Measurements from ENCODE around the gene MRPS25. TPM values are rescaled to one million over a fixed set of nuclear protein-coding genes. Genes with fewer than 3 reads are reported as not detected.

MRPS25 gene
- total and polyA plus RNA-seq, 2 donors from 2014 or later = 57.2 to 89.2 TPM

DNA sequence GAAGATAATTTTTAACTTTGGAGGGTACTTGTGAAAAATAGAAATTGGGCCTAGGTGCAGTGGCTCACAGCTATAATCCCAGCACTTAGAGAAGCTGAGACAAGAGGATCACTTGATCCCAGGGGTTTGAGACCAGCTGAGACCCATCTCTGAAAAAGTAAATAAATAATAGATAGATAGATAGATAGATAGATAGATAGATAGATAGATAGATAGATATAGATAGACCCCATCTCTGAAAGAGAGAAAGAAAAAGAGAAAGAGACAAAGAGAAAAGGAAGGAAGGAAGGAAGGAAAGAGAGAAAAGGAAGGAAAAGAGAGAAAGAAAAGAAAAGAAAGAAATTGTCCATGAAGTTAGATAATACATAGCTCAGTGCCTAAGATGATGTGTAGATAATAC lies 35.5 kb downstream of the MRPS25 start:
- Histone ChIP-seq H3K36me3 (ENCODE audit: control insufficient read depth in 2 of 3, insufficient read depth in 3 of 3, low read length in 3 of 3) (peaks cover 13 to 33% (median 30%) of the 10 kb centered on the region in 3 donors), H3K9me3 (ENCODE audit: control insufficient read depth in 2 of 3, insufficient read depth in 1 of 3, low read length in 3 of 3) (no peaks in the 10 kb centered on the region), H3K4me1 (ENCODE audit: control insufficient read depth in 2 of 3, insufficient read depth in 2 of 3, low read depth in 1 of 3, low read length in 3 of 3) (no peaks in the 10 kb centered on the region), H3K4me3 (ENCODE audit: low read length in 3 of 3) (no peak overlapping the region), H3K27me3 (ENCODE audit: control insufficient read depth, insufficient read depth, low read length) (no peaks in the 10 kb centered on the region), H3K27ac (ENCODE audit: low read depth in 2 of 2, low read length in 2 of 2) (no peak overlapping the region), H3K9ac (ENCODE audit: low read length in 3 of 3) (no peak overlapping the region)
- no peak for FAIRE-seq
- DNase-seq = no peak
- TF ChIP-seq, protein P1, sequence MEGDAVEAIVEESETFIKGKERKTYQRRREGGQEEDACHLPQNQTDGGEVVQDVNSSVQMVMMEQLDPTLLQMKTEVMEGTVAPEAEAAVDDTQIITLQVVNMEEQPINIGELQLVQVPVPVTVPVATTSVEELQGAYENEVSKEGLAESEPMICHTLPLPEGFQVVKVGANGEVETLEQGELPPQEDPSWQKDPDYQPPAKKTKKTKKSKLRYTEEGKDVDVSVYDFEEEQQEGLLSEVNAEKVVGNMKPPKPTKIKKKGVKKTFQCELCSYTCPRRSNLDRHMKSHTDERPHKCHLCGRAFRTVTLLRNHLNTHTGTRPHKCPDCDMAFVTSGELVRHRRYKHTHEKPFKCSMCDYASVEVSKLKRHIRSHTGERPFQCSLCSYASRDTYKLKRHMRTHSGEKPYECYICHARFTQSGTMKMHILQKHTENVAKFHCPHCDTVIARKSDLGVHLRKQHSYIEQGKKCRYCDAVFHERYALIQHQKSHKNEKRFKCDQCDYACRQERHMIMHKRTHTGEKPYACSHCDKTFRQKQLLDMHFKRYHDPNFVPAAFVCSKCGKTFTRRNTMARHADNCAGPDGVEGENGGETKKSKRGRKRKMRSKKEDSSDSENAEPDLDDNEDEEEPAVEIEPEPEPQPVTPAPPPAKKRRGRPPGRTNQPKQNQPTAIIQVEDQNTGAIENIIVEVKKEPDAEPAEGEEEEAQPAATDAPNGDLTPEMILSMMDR (IDR thresholded peaks at IDR 0.05; ENCODE audit: borderline replicate concordance, extremely low read depth, insufficient read depth) = no peak
- intact Hi-C loops (cut with DNase I) = no loop called here

DNA sequence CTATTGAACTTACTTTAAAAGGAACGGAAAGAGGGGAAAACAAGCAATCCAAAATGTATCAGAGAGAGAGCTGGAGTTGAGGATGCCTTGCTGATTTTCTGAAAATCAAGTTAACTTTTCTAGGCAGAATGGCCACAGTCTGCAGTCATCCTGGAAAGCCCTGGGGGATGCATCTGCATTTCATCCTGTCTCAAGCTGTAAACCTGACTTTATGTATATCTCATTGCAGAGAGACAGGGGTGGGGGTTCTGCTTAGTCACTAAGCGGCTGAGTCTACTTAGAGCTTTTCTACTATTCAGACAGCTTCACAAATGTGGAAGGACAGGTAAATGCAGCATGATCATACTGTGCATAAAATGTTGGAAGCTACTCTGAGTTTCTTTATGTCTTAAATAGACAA lies 41.4 kb downstream of the MRPS25 start:
- H3K27me3 ChIP-seq (ENCODE audit: control insufficient read depth, insufficient read depth, low read length) = no peaks in the 10 kb centered on the region
- H3K9ac ChIP-seq (ENCODE audit: low read length in 3 of 3) = no peak overlapping the region
- no peaks in the 10 kb centered on the region for H3K9me3 ChIP-seq (ENCODE audit: control insufficient read depth in 2 of 3, insufficient read depth in 1 of 3, low read length in 3 of 3)
- no peaks in the 10 kb centered on the region for H3K4me1 ChIP-seq (ENCODE audit: control insufficient read depth in 2 of 3, insufficient read depth in 2 of 3, low read depth in 1 of 3, low read length in 3 of 3)
- DNase-seq (no peak), FAIRE-seq (no peak)
- H3K4me3 ChIP-seq (ENCODE audit: low read length in 3 of 3) = no peak overlapping the region
- intact Hi-C loops (cut with DNase I) = no loop called here
- peaks cover 7 to 42% (median 42%) of the 10 kb centered on the region in 3 donors for H3K36me3 ChIP-seq (ENCODE audit: control insufficient read depth in 2 of 3, insufficient read depth in 3 of 3, low read length in 3 of 3)
- TF ChIP-seq, protein P1 (IDR thresholded peaks at IDR 0.05; ENCODE audit: borderline replicate concordance, extremely low read depth, insufficient read depth) = no peak
- H3K27ac ChIP-seq (ENCODE audit: low read depth in 2 of 2, low read length in 2 of 2) = no peak overlapping the region

DNA sequence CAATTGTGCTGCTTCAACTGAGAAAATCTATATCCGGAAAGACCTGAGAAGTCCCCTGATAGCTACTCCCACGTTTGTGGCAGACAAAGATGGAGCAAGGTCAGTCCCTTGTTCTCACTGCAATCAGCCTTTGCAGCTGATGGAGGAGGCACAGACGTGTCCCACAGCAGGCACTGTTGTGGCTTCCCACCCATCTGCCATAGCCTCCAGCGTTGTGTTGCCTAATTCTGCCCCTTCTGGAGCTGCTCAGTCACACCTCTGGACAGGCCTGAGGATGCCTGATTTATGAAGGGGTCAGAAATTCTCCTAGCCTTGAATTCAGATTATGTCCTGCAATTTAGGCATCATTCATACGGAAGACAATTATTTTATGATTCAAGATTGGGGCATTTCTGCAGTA lies 41.9 kb downstream of the MRPS25 start:
- H3K27ac ChIP-seq (ENCODE audit: low read depth in 2 of 2, low read length in 2 of 2) = no peak overlapping the region
- no peak for DNase-seq
- no peaks in the 10 kb centered on the region for H3K4me1 ChIP-seq (ENCODE audit: control insufficient read depth in 2 of 3, insufficient read depth in 2 of 3, low read depth in 1 of 3, low read length in 3 of 3)
- FAIRE-seq = no peak
- H3K27me3 ChIP-seq (ENCODE audit: control insufficient read depth, insufficient read depth, low read length) = no peaks in the 10 kb centered on the region
- no peak overlapping the region for H3K9ac ChIP-seq (ENCODE audit: low read length in 3 of 3)
- H3K9me3 ChIP-seq (ENCODE audit: control insufficient read depth in 2 of 3, insufficient read depth in 1 of 3, low read length in 3 of 3) = no peaks in the 10 kb centered on the region
- intact Hi-C loops (cut with DNase I) = no loop called here
- H3K36me3 ChIP-seq (ENCODE audit: control insufficient read depth in 2 of 3, insufficient read depth in 3 of 3, low read length in 3 of 3) = peaks cover 7 to 42% (median 40%) of the 10 kb centered on the region in 3 donors
- TF ChIP-seq, protein P1 (IDR thresholded peaks at IDR 0.05; ENCODE audit: borderline replicate concordance, extremely low read depth, insufficient read depth) = no peak
- H3K4me3 ChIP-seq (ENCODE audit: low read length in 3 of 3) = no peak overlapping the region

DNA sequence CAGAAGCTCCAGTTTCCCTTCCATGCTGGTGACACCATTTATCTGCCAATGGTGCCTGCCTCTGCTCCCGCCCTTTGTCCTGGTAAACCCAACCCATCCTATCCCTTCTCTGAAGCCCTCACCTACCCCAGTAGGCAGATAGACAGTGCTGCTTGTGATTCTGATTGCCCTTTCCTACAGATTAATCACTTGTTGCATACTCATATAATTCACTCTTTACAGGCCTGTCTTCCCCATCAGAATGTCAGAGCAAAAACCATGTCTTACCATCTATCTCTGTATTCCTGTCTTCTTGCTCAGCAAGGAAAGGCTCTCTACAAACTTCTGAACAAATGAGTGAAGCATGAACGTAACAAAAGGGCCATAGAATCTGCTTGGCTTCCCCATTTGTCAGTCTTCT lies 47.9 kb downstream of the MRPS25 start:
- H3K9me3 ChIP-seq (ENCODE audit: control insufficient read depth in 2 of 3, insufficient read depth in 1 of 3, low read length in 3 of 3) = no peaks in the 10 kb centered on the region
- FAIRE-seq = no peak
- no peak overlapping the region for H3K4me3 ChIP-seq (ENCODE audit: low read length in 3 of 3)
- H3K4me1 ChIP-seq (ENCODE audit: control insufficient read depth in 2 of 3, insufficient read depth in 2 of 3, low read depth in 1 of 3, low read length in 3 of 3) = no peaks in the 10 kb centered on the region
- peaks cover 13 to 52% (median 48%) of the 10 kb centered on the region in 3 donors for H3K36me3 ChIP-seq (ENCODE audit: control insufficient read depth in 2 of 3, insufficient read depth in 3 of 3, low read length in 3 of 3)
- no peak for DNase-seq
- TF ChIP-seq, protein P1 (IDR thresholded peaks at IDR 0.05; ENCODE audit: borderline replicate concordance, extremely low read depth, insufficient read depth) = no peak
- intact Hi-C loops (cut with DNase I) = no loop called here
- H3K27me3 ChIP-seq (ENCODE audit: control insufficient read depth, insufficient read depth, low read length) = no peaks in the 10 kb centered on the region
- H3K27ac ChIP-seq (ENCODE audit: low read depth in 2 of 2, low read length in 2 of 2) = no peak overlapping the region
- H3K9ac ChIP-seq (ENCODE audit: low read length in 3 of 3) = no peak overlapping the region

Measured in kidney (tissue), 14 donors.